AG04449 (cell line): ENCODE data around the gene STUM.

ENCODE experiments used
- CTCF ChIA-PET: fragments of 350-600 bp; formaldehyde crosslinking; extraction: SDS; loops from one replicate; lab custom pipeline; 2021; ENCODE audit warnings: antibody characterized with exemption; lab: Yijun Ruan, JAX
- POLR2A ChIA-PET: fragments of 400-600, 350-600 bp; formaldehyde crosslinking; extraction: SDS; loops from one replicate; lab custom pipeline; 2020; ENCODE audit warnings: antibody characterized with exemption, inconsistent platforms; lab: Yijun Ruan, JAX
- DNase-seq: peaks from one replicate; pipeline ENCODE4 v3.0.0-alpha.2; 2010; ENCODE audit warnings: low read depth, low spot score
- H3K4me3 ChIP-seq: 2 replicates; pipeline ENCODE4 v1.5.1; 2011; ENCODE audit warnings: low read depth, mild to moderate bottlenecking, control low read depth, low read length
- CTCF ChIP-seq: IDR thresholded peaks from one replicate; pipeline ENCODE4 v1.5.1; 2011; ENCODE audit warnings: mild to moderate bottlenecking, moderate library complexity, low read length, control low read depth, inconsistent platforms; ENCODE audit not compliant: insufficient read depth; ENCODE audit errors: missing control alignments

The STUM gene

GRCh38 chr1:226601456-226601855 is 52.9 kb downstream of the STUM start:
- CTCF ChIA-PET = interaction anchor here (2.2 kb wide), 1 partner anchor 25 kb away, joined by 8 read pairs; no protein-coding TSS in a partner anchor
- no peak overlapping the region for H3K4me3 ChIP-seq
- no peak for DNase-seq
- POLR2A ChIA-PET = no interaction called here
- no peak for TF ChIP-seq CTCF

- ChIA-PET CTCF (interaction anchor here (1.0 to 2.7 kb wide), 5 partner anchors 12 to 226 kb away, joined by 3 to 15 read pairs (median 5); partner anchors contain the start of genes PARP1 and STUM), POLR2A (no interaction called here)
- H3K4me3 ChIP-seq = no peak overlapping the region
- no peak for TF ChIP-seq CTCF
- DNase-seq = no peak
These were observed 53.8 kb downstream of the STUM start for GRCh38 chr1:226602186-226603021.

- ChIA-PET POLR2A (interaction anchor here (0.6 kb wide), 1 partner anchor 1055 kb away, joined by 6 read pairs; no protein-coding TSS in a partner anchor), CTCF (interaction anchor here (1.0 to 2.7 kb wide), 5 partner anchors 12 to 225 kb away, joined by 3 to 15 read pairs (median 5); partner anchors contain the start of genes PARP1 and STUM)
- H3K4me3 ChIP-seq = no peak overlapping the region
- no peak for DNase-seq
- no peak for TF ChIP-seq CTCF
These were observed 54.7 kb downstream of the STUM start for GRCh38 chr1:226603022-226603857.

- ChIA-PET POLR2A (no interaction called here), CTCF (interaction anchor here (1.0 to 2.7 kb wide), 3 partner anchors 13 to 196 kb away, joined by 3 to 15 read pairs (median 5); partner anchors contain the start of genes PARP1 and STUM)
- H3K4me3 ChIP-seq = no peak overlapping the region
- no peak for TF ChIP-seq CTCF
- DNase-seq = no peak
These were observed 55.4 kb downstream of the STUM start for GRCh38 chr1:226603858-226604559.

- no peak for TF ChIP-seq CTCF
- no peak overlapping the region for H3K4me3 ChIP-seq
- no peak for DNase-seq
- ChIA-PET CTCF (interaction anchor here (0.7 to 2.7 kb wide), 4 partner anchors 9 to 56 kb away, joined by 3 to 15 read pairs (median 4); partner anchors contain the start of gene STUM), POLR2A (no interaction called here)
These were observed 56.2 kb downstream of the STUM start for GRCh38 chr1:226604560-226605317.
